Measurements from ENCODE around the gene NVL. TPM values are rescaled to one million over a fixed set of nuclear protein-coding genes. Genes with fewer than 3 reads are reported as not detected.
A peak's percentile ranks its signal among the peaks of the same experiment; 100 is the strongest.
"Not testable (repeated sequence)": the region's sequence is repeated elsewhere in the genome, so short reads cannot be mapped to it uniquely, and the experiment has no call there.

The NVL gene
- total RNA-seq, 2 donors from 2014 or later, result 23.9 to 29.7 TPM

DNA sequence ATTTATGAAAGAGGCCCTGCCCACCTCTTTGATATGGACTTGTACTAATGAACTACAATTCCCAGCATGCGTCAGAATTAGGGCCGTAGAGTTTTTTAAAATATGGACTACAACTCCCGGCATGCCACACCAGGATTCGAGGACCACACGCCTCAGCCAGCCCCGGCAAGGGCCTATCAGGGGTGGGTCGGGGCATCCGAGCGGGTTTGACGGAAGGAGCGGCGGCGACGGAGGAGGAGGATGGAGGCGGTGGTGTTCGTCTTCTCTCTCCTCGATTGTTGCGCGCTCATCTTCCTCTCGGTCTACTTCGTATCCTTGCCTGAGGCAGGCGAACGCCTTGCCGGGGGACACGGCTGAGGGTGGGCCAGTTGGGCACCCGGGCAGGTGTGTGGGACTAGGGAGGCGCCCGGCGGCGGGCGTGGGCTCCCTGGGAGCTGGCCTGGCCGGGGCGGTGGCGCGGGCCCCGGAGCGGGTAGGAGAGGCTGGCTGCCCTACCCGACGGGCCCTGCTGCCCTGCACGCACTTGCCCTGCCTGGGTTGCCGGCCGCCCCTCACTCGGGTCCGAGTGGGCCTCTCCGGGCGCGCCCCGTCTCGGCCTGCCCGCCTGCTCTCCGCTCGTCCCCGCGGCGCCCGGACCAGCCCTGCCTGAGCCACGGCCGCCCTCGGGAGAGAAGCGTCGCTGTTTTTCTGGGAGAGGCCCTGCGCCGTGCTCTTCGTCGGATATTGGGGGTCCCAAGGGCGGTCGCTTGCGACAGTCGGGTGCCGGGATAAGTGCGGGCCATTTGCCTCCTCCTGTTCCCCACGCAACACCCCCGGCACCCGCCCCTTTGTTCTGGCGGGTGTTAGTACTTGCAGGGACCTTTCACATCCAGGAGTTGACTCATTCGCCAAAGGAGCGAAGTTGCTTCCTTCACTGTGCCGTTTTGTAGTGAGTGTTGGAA, 27.0 kb upstream of the NVL start, which contains the start of gene CNIH4:
Gene CNIH4 (plus strand): TSS at position 195 of the 941 bp plus-strand sequence. CDS start 46 bp downstream, at position 241.
- intact Hi-C loops (cut with DNase I), result loop anchor here (10.0 kb wide), 1 partner anchor 98 kb away; no protein-coding TSS in a partner anchor
- peak; percentile 99 for TF ChIP-seq POLR2AphosphoS5 (IDR thresholded peaks at IDR 0.05)
- TF ChIP-seq POLR2A (IDR thresholded peaks at IDR 0.05), result peak; percentile 95
- TF ChIP-seq, protein P1, sequence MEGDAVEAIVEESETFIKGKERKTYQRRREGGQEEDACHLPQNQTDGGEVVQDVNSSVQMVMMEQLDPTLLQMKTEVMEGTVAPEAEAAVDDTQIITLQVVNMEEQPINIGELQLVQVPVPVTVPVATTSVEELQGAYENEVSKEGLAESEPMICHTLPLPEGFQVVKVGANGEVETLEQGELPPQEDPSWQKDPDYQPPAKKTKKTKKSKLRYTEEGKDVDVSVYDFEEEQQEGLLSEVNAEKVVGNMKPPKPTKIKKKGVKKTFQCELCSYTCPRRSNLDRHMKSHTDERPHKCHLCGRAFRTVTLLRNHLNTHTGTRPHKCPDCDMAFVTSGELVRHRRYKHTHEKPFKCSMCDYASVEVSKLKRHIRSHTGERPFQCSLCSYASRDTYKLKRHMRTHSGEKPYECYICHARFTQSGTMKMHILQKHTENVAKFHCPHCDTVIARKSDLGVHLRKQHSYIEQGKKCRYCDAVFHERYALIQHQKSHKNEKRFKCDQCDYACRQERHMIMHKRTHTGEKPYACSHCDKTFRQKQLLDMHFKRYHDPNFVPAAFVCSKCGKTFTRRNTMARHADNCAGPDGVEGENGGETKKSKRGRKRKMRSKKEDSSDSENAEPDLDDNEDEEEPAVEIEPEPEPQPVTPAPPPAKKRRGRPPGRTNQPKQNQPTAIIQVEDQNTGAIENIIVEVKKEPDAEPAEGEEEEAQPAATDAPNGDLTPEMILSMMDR (IDR thresholded peaks at IDR 0.05), result no peak
- Histone ChIP-seq H3K9me3 (no peaks in the 10 kb centered on the region), H3K27ac (peak within 1 kb of the TSS; percentile 80 to 88), H3K4me3 (peak within 1 kb of the TSS; percentile 79 to 91), H3K4me1 (replicated peaks) (no peaks in the 10 kb centered on the region), H3K27me3 (replicated peaks; ENCODE audit: insufficient read depth) (no peaks in the 10 kb centered on the region), H3K36me3 (no peaks in the 10 kb centered on the region)
- WGBS, result under 1% methylated on average over 78 of the region's 78 CpGs
- DNase-seq (ENCODE audit: low spot score), result peak; percentile 95

DNA sequence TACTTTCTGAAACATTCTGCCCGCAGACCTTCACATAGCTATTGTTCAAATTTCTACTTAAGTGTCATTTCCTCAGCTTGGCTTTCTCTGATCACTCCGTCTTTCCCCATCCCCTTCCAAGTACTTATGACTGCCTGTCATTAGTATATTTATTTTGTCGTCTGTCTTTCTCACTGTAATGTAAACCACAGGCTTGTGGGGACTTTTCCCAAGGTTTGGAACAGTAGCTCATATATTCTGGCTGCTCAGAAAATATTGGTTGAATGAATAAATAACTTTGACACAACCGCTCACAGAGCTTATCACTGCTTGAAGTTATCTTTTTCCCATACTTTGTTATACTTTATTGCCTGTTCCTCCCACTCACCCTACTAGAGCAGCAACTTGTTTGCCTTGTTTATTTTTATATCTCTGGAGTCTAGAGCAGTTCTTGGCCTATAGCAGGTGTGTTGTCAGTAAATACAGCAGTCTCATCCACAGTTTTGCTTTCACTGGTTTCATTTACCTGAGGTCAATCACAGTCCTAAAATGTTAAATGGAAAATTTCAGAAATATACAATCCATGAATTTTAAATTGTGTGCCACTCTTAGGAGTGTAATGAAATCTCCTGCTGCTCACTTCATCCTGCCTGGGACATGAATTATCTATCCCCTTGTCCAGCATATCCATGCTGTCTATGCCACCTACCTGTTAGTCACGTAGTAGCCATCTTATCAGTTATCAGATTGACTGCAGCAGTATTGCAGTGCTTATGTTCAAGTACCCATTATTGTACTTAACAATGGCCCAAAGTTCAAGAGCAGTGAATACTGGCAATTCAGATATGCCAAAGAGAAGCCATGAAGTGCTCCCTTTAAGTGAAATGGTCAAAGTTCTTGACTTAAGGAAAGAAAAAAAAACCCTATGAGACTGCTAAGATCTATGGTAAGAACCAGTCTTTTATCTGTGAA, 24.3 kb upstream of the NVL start:
- no peaks in the 10 kb centered on the region for H3K4me1 ChIP-seq (replicated peaks)
- H3K4me3 ChIP-seq, result no peak overlapping the region
- TF ChIP-seq, protein P1 (IDR thresholded peaks at IDR 0.05), result no peak
- peak; percentile 6 for TF ChIP-seq POLR2AphosphoS5 (IDR thresholded peaks at IDR 0.05)
- intact Hi-C loops (cut with DNase I), result loop anchor here (10.0 kb wide), 1 partner anchor 101 kb away; no protein-coding TSS in a partner anchor
- no peak overlapping the region for H3K27ac ChIP-seq
- DNase-seq (ENCODE audit: low spot score), result no peak
- WGBS, result 74% methylated on average over 5 of the region's 5 CpGs
- H3K36me3 ChIP-seq, result no peaks in the 10 kb centered on the region
- no peaks in the 10 kb centered on the region for H3K9me3 ChIP-seq
- H3K27me3 ChIP-seq (replicated peaks; ENCODE audit: insufficient read depth), result no peaks in the 10 kb centered on the region

DNA sequence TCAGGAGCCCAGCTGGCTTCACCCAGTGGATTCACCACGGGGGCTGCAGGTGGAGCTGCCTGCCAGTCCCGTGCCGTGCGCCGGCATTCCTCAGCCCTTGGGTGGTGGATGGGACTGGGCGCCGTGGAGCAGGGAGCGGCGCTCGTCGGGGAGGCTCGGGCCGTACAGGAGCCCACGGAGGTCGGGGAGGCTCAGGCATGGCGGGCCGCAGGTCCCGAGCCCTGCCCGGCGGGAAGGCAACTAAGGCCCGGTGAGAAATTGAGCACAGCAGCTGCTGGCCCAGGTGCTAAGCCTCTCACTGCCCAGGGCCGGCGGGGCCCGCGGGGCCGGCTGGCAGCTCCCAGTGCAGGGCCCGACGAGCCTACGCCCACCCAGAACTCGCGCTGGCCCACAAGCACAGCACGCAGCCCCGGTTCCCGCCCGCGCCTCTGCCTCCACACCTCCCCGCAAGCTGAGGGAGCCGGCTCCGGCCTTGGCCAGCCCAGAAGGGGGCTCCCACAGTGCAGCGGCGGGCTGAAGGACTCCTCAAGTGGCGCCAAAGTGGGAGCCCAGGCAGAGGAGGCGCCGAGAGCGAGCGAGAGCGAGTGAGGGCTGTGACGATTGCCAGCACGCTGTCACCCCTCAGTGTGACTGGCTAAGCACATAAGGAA, 22.6 kb upstream of the NVL start:
- intact Hi-C loops (cut with DNase I), result loop anchor here (10.0 kb wide), 1 partner anchor 102 kb away; no protein-coding TSS in a partner anchor
- H3K9me3 ChIP-seq; H3K4me3 ChIP-seq; DNase-seq (ENCODE audit: low spot score); H3K4me1 ChIP-seq (replicated peaks); H3K27ac ChIP-seq; H3K36me3 ChIP-seq; H3K27me3 ChIP-seq (replicated peaks; ENCODE audit: insufficient read depth): not testable (repeated sequence)
- 96% methylated on average over 48 of the region's 49 CpGs for WGBS

DNA sequence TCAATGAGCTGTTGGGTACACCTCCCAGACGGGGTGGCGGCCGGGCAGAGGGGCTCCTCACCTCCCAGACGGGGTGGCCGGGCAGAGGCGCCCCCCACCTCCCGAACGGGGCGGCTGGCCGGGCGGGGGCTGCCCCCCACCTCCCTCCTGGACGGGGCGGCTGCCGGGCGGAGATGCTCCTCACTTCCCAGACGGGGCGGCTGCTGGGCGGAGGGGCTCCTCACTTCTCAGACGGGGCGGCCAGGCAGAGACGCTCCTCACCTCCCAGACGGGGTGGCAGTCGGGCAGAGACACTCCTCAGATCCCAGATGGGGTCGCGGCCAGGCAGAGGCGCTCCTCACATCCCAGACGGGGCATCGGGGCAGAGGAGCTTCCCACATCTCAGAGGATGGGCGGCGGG, 19.7 kb upstream of the NVL start:
- H3K27me3 ChIP-seq (replicated peaks; ENCODE audit: insufficient read depth); H3K36me3 ChIP-seq; DNase-seq (ENCODE audit: low spot score); H3K4me3 ChIP-seq; H3K27ac ChIP-seq; H3K9me3 ChIP-seq; H3K4me1 ChIP-seq (replicated peaks): not testable (repeated sequence)
- WGBS, result 92% methylated on average over 29 of the region's 30 CpGs
- intact Hi-C loops (cut with DNase I), result loop anchor here (10.0 kb wide), 1 partner anchor 105 kb away; no protein-coding TSS in a partner anchor

GRCh38 chr1:224348137-224348536, 18.2 kb upstream of the NVL start:
- Histone ChIP-seq H3K36me3 (no peaks in the 10 kb centered on the region), H3K4me3 (no peak overlapping the region), H3K9me3 (no peaks in the 10 kb centered on the region), H3K27ac (no peak overlapping the region), H3K27me3 (replicated peaks; ENCODE audit: insufficient read depth) (no peaks in the 10 kb centered on the region), H3K4me1 (replicated peaks) (no peaks in the 10 kb centered on the region)
- intact Hi-C loops (cut with DNase I), result no loop called here
- WGBS, result 66% methylated on average over 2 of the region's 2 CpGs
- DNase-seq (ENCODE audit: low spot score), result no peak
- no peak for TF ChIP-seq POLR2AphosphoS5 (IDR thresholded peaks at IDR 0.05)
